Transverse colon (tissue), 4 donors: ENCODE results near the gene ST6GAL1.

ENCODE experiments used
- EP300 ChIP-seq: sonication (generic); formaldehyde crosslinking; IDR thresholded peaks from one replicate; pipeline ENCODE4 v1.6.1; 2017; ENCODE audit warnings: antibody characterized with exemption, low read depth
- POLR2AphosphoS5 ChIP-seq, 3 donors: sonication (generic); formaldehyde crosslinking; IDR thresholded peaks; one replicate each; pipeline ENCODE4 v1.6.1; 2016; ENCODE audit warnings: antibody characterized with exemption in 3 of 3
- TF ChIP-seq, protein P1 (sequence below), 5 experiments: fragments of 200-600 bp in 3 of 5; fragments of 450-650 bp in 2 of 5; sonication (generic) in 3 of 5; IDR thresholded peaks; 1 replicate in 2 of 5; 2 replicates in 3 of 5; pipeline ENCODE4 v1.5.1; 2016 to 2017; ENCODE audit warnings: antibody characterized with exemption in 5 of 5, inconsistent platforms in 3 of 5, mild to moderate bottlenecking in 2 of 5, moderate library complexity in 1 of 5

GRCh38 chr3:186922790-186923189 lies 7.5 kb upstream of the ST6GAL1 start:
- TF ChIP-seq, protein P1, sequence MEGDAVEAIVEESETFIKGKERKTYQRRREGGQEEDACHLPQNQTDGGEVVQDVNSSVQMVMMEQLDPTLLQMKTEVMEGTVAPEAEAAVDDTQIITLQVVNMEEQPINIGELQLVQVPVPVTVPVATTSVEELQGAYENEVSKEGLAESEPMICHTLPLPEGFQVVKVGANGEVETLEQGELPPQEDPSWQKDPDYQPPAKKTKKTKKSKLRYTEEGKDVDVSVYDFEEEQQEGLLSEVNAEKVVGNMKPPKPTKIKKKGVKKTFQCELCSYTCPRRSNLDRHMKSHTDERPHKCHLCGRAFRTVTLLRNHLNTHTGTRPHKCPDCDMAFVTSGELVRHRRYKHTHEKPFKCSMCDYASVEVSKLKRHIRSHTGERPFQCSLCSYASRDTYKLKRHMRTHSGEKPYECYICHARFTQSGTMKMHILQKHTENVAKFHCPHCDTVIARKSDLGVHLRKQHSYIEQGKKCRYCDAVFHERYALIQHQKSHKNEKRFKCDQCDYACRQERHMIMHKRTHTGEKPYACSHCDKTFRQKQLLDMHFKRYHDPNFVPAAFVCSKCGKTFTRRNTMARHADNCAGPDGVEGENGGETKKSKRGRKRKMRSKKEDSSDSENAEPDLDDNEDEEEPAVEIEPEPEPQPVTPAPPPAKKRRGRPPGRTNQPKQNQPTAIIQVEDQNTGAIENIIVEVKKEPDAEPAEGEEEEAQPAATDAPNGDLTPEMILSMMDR (IDR thresholded peaks at IDR 0.05), result no peak
- TF ChIP-seq POLR2AphosphoS5 (IDR thresholded peaks at IDR 0.05) (no peak), EP300 (no peak)
